WTC11 (cell line): ENCODE measurements around the gene TMEM175. TPM values are rescaled to one million over a fixed set of nuclear protein-coding genes. Genes with fewer than 3 reads are reported as not detected.

Source experiments
- ATAC-seq: fragments of 200-7000 bp; cut with Tn5 transposase; 2 replicates; pipeline ENCODE4 v1.10.0; 2021; ENCODE audit warnings: mild to moderate bottlenecking, moderate library complexity
- CTCF ChIA-PET: fragments of 300-600 bp; sonication (Branson Sonifier 250); formaldehyde crosslinking; loops from one replicate; lab custom pipeline; 2021; ENCODE audit warnings: antibody characterized with exemption; lab: Charles Lee
- POLR2A ChIA-PET: fragments of 350-600 bp; sonication (Branson Sonifier 250); formaldehyde crosslinking; loops from one replicate; lab custom pipeline; 2021; ENCODE audit warnings: antibody characterized with exemption; lab: Charles Lee
- DNase-seq: peaks from one replicate; pipeline ENCODE4 v3.0.0; 2021; ENCODE audit warnings: low spot score
- H3K27ac Mint-ChIP-seq: 2 replicates; pipeline ENCODE4 v1.8.0; 2021; ENCODE audit warnings: mixed read lengths
- H3K27me3 Mint-ChIP-seq: 2 replicates; pipeline ENCODE4 v1.8.0; 2021; ENCODE audit warnings: low read depth, mild to moderate bottlenecking, moderate library complexity, mixed read lengths
- H3K36me3 Mint-ChIP-seq: 2 replicates; pipeline ENCODE4 v1.8.0; 2021; ENCODE audit warnings: mixed read lengths
- H3K4me1 Mint-ChIP-seq: 2 replicates; pipeline ENCODE4 v1.8.0; 2022; ENCODE audit warnings: mixed read lengths
- H3K4me3 Mint-ChIP-seq: 2 replicates; pipeline ENCODE4 v1.8.0; 2021; ENCODE audit warnings: mild to moderate bottlenecking, moderate library complexity, mixed read lengths
- H3K9me3 Mint-ChIP-seq: 2 replicates; pipeline ENCODE4 v1.8.0; 2021; ENCODE audit warnings: mixed read lengths
- FOXK1 ChIP-seq: sonication (generic); formaldehyde crosslinking; IDR thresholded peaks from 2 replicates; pipeline ENCODE4 v1.8.0; 2022; ENCODE audit warnings: mild to moderate bottlenecking, moderate library complexity, missing genetic modification reagents
- GABPB1 ChIP-seq: sonication (generic); formaldehyde crosslinking; IDR thresholded peaks from 2 replicates; pipeline ENCODE4 v1.8.1; 2023; ENCODE audit warnings: mild to moderate bottlenecking, missing genetic modification reagents
- JAZF1 ChIP-seq: fragments of 250-450 bp; sonication (Bioruptor Pico); IDR thresholded peaks from 2 replicates; pipeline ENCODE4 v1.9.0; 2021; ENCODE audit warnings: moderate library complexity, mild to moderate bottlenecking, inconsistent platforms
- MYBL2 ChIP-seq: sonication (generic); formaldehyde crosslinking; IDR thresholded peaks from 2 replicates; pipeline ENCODE4 v1.8.1; 2023; ENCODE audit warnings: mild to moderate bottlenecking, moderate library complexity, missing genetic modification reagents
- SP1 ChIP-seq: sonication (generic); formaldehyde crosslinking; conservative IDR thresholded peaks from 2 replicates; pipeline ENCODE4 v1.8.1; 2022; ENCODE audit warnings: missing genetic modification reagents
- TEAD1 ChIP-seq: sonication (generic); formaldehyde crosslinking; IDR thresholded peaks from 2 replicates; pipeline ENCODE4 v1.8.0; 2022; ENCODE audit warnings: mild to moderate bottlenecking, missing genetic modification reagents
- TEAD4 ChIP-seq: sonication (generic); formaldehyde crosslinking; IDR thresholded peaks from 2 replicates; pipeline ENCODE4 v1.8.0; 2022; ENCODE audit warnings: mild to moderate bottlenecking, missing genetic modification reagents
- total RNA-seq: library from RNA; stranded (reverse); gene quantifications from 3 replicates; pipeline ENCODE4 v1.2.3, GENCODE V29; 2021
- TF ChIP-seq, protein P1 (sequence below): sonication (generic); formaldehyde crosslinking; IDR thresholded peaks from 2 replicates; pipeline ENCODE4 v1.8.1; 2022; ENCODE audit warnings: mild to moderate bottlenecking, missing genetic modification reagents, moderate library complexity, borderline replicate concordance
- TF ChIP-seq, protein P2 (sequence below): sonication (generic); formaldehyde crosslinking; IDR thresholded peaks from 2 replicates; pipeline ENCODE4 v1.8.0; 2022; ENCODE audit warnings: mild to moderate bottlenecking, missing genetic modification reagents
- TF ChIP-seq, protein P3 (sequence below): fragments of 250-450 bp; sonication (Bioruptor Pico); IDR thresholded peaks from 2 replicates; pipeline ENCODE4 v1.9.0; 2021; ENCODE audit warnings: mild to moderate bottlenecking
- TF ChIP-seq, protein P4 (sequence below): sonication (generic); formaldehyde crosslinking; IDR thresholded peaks from 2 replicates; pipeline ENCODE4 v1.8.0; 2022; ENCODE audit warnings: mild to moderate bottlenecking, missing genetic modification reagents
- TF ChIP-seq, protein P5 (sequence below): fragments of 250-450 bp; sonication (Bioruptor Pico); IDR thresholded peaks from 2 replicates; pipeline ENCODE4 v1.9.0; 2021; ENCODE audit warnings: moderate library complexity, mild to moderate bottlenecking, inconsistent platforms, borderline replicate concordance

Gene TMEM175
- total RNA-seq, 1 experiment from 2014 or later, result 9.2 TPM

DNA sequence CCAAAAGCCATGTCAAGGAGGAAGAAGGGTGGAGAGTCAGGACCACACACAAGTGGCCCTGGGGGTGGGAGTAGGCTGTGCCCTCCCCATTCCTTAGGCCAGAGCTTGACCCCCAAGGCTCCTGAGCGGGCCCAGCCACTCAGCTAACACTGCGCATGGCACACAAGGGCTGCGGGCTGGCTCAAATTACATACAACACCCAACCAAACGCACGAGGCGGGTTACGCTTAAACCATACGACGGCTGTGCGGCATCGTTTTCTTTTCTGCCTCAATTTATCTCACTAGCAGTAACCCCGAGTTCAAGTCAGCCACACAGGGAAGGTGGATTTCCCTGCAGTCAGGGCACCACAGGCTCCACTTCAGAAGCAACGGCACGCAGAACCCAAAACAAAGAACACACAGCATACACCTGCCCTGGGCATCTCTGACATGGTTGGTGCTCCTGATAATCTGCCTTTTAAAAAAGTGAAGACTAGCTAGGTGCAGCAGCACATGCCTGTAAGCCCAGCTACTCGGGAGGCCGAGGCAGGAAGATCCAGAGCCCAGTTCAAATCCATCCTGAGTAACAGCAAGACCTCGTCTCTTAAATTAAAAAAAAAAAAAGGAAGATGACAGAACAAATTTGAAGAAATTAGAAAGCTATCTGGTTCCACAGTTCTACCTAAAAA, 3.0 kb upstream of the TMEM175 start (continued):
- TF ChIP-seq, protein P1, sequence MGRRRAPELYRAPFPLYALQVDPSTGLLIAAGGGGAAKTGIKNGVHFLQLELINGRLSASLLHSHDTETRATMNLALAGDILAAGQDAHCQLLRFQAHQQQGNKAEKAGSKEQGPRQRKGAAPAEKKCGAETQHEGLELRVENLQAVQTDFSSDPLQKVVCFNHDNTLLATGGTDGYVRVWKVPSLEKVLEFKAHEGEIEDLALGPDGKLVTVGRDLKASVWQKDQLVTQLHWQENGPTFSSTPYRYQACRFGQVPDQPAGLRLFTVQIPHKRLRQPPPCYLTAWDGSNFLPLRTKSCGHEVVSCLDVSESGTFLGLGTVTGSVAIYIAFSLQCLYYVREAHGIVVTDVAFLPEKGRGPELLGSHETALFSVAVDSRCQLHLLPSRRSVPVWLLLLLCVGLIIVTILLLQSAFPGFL (CRISPR knock-in tag), result no peak
- TF ChIP-seq, protein P2, sequence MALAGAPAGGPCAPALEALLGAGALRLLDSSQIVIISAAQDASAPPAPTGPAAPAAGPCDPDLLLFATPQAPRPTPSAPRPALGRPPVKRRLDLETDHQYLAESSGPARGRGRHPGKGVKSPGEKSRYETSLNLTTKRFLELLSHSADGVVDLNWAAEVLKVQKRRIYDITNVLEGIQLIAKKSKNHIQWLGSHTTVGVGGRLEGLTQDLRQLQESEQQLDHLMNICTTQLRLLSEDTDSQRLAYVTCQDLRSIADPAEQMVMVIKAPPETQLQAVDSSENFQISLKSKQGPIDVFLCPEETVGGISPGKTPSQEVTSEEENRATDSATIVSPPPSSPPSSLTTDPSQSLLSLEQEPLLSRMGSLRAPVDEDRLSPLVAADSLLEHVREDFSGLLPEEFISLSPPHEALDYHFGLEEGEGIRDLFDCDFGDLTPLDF (CRISPR knock-in tag), result no peak
- no peak for TF ChIP-seq TEAD4
- no peak for TF ChIP-seq MYBL2
- no peak for TF ChIP-seq FOXK1 (CRISPR knock-in tag)
- TF ChIP-seq, protein P3, sequence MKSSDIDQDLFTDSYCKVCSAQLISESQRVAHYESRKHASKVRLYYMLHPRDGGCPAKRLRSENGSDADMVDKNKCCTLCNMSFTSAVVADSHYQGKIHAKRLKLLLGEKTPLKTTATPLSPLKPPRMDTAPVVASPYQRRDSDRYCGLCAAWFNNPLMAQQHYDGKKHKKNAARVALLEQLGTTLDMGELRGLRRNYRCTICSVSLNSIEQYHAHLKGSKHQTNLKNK, result no peak

DNA sequence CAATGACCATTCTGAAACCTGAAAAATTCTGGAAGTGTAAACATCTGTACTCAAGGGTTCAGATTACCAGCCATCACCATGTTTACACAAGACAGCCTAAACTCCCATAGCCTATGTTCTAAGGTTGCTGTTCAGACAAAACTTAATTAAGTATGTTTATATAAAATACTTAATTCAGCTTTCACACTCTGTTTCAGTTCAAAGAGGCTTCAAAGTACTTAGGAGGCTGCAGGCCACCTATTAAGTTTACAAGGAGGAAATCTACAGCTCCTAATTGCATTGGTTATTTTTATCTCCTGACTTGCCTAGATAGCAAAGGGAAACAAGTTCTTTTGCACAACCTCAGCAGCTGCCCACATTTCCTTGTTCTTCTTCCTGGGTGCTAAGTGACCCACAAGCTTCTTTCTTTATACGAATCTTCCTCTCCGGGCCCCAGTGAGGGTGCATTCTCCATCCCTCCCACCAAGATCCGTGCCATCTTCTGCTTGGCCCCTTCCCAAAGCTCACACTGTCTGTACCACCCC, 2.2 kb upstream of the TMEM175 start:
- no peak for DNase-seq
- Mint-ChIP-seq H3K36me3 (no peaks in the 10 kb centered on the region), H3K4me3 (peak overlapping the region; percentile 96), H3K27ac (peak overlapping the region; percentile 22; the same call in 1 of the 2 replicates), H3K27me3 (no peaks in the 10 kb centered on the region), H3K9me3 (no peaks in the 10 kb centered on the region), H3K4me1 (peaks cover 26% of the 10 kb centered on the region)
- TF ChIP-seq GABPB1 (CRISPR knock-in tag), result 0 out of 2 replicates have a peak, but pooled peaks have one; percentile 12
- no peak for TF ChIP-seq TEAD1 (CRISPR knock-in tag)
- ChIA-PET POLR2A (interaction anchor here (0.5 kb wide), 1 partner anchor 233 kb away, joined by 4 read pairs; no protein-coding TSS in a partner anchor), CTCF (interaction anchor here (0.6 to 1.3 kb wide), 2 partner anchors 101 to 187 kb away, joined by 3 to 5 read pairs; no protein-coding TSS in a partner anchor)
- ATAC-seq, result no peak

DNA sequence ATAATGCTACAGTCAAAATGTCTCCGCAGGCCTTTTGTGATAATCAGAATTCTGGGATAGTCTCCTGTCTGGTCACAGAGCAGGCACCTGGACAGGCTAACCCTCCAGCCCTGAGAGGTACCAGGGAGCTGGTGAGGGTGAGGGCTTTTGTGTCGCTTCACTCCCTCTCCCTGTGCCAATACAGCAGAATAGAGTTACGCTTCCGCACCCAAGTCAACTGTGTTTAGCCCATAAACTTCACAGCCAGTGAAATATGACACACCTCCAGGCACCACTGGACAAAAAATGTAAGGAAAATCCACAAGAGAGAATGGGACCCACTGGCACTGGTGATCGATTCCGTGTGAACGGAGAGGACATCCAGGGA, 1.4 kb upstream of the TMEM175 start:
- Mint-ChIP-seq H3K27me3 (no peaks in the 10 kb centered on the region), H3K27ac (peak overlapping the region; percentile 24; the same call in 1 of the 2 replicates), H3K4me3 (peak overlapping the region; percentile 96), H3K9me3 (no peaks in the 10 kb centered on the region), H3K4me1 (peaks cover 23% of the 10 kb centered on the region), H3K36me3 (no peaks in the 10 kb centered on the region)
- TF ChIP-seq, protein P4, sequence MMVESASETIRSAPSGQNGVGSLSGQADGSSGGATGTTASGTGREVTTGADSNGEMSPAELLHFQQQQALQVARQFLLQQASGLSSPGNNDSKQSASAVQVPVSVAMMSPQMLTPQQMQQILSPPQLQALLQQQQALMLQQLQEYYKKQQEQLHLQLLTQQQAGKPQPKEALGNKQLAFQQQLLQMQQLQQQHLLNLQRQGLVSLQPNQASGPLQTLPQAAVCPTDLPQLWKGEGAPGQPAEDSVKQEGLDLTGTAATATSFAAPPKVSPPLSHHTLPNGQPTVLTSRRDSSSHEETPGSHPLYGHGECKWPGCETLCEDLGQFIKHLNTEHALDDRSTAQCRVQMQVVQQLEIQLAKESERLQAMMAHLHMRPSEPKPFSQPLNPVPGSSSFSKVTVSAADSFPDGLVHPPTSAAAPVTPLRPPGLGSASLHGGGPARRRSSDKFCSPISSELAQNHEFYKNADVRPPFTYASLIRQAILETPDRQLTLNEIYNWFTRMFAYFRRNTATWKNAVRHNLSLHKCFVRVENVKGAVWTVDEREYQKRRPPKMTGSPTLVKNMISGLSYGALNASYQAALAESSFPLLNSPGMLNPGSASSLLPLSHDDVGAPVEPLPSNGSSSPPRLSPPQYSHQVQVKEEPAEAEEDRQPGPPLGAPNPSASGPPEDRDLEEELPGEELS (CRISPR knock-in tag), result no peak
- TF ChIP-seq JAZF1 (CRISPR knock-in tag), result no peak
- no peak for TF ChIP-seq SP1 (CRISPR knock-in tag)
- TF ChIP-seq, protein P5, sequence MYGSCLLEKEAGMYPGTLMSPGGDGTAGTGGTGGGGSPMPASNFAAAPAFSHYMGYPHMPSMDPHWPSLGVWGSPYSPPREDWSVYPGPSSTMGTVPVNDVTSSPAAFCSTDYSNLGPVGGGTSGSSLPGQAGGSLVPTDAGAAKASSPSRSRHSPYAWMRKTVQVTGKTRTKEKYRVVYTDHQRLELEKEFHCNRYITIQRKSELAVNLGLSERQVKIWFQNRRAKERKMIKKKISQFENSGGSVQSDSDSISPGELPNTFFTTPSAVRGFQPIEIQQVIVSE, result no peak
- ATAC-seq (no peak), DNase-seq (no peak)
- ChIA-PET CTCF (interaction anchor here (1.9 to 2.1 kb wide), 2 partner anchors 18 to 32 kb away, joined by 5 to 6 read pairs; no protein-coding TSS in a partner anchor), POLR2A (no interaction called here)
